HepG2 (cell line): ENCODE data around the gene GGA1. TPM values are rescaled to one million over a fixed set of nuclear protein-coding genes. Genes with fewer than 3 reads are reported as not detected.
A peak's percentile ranks its signal among the peaks of the same experiment; 100 is the strongest.

Experiments used
- CEBPB ChIP-seq: IDR thresholded peaks from 2 replicates; pipeline ENCODE4 v1.6.1; 2011; ENCODE audit warnings: low read depth, low read length, improper control_type of control experiment, borderline replicate concordance
- NFE2 ChIP-seq: sonication (generic); formaldehyde crosslinking; IDR thresholded peaks from 2 replicates; pipeline ENCODE4 v1.4.0; 2020; ENCODE audit warnings: missing genetic modification reagents
- POLR2A ChIP-seq, 2 experiments: IDR thresholded peaks; 2 replicates each; pipeline ENCODE4 v1.6.1; 2011; ENCODE audit warnings: low read depth in 2 of 2, low read length in 2 of 2, mild to moderate bottlenecking in 1 of 2, moderate library complexity in 1 of 2; ENCODE audit not compliant: insufficient read depth in 1 of 2
- POLR2AphosphoS2 ChIP-seq: IDR thresholded peaks from 2 replicates; pipeline ENCODE4 v1.6.1; 2011; ENCODE audit warnings: low read depth, low read length, improper control_type of control experiment
- PRMT3 ChIP-seq: sonication (generic); formaldehyde crosslinking; IDR thresholded peaks from 2 replicates; pipeline ENCODE4 v1.8.1; 2022; ENCODE audit warnings: low read depth, mild to moderate bottlenecking, moderate library complexity, missing genetic modification reagents, borderline replicate concordance
- SKI ChIP-seq: fragments of 450-650 bp; IDR thresholded peaks from one replicate; pipeline ENCODE4 v1.6.1; 2018; ENCODE audit warnings: mild to moderate bottlenecking; ENCODE audit not compliant: partially characterized antibody
- SMC3 ChIP-seq: IDR thresholded peaks from 2 replicates; pipeline ENCODE4 v1.6.1; 2011; ENCODE audit warnings: low read length, improper control_type of control experiment
- ZNF12 ChIP-seq: sonication (generic); formaldehyde crosslinking; IDR thresholded peaks from 2 replicates; pipeline ENCODE4 v1.5.0; 2020; ENCODE audit warnings: missing genetic modification reagents
- ZNF124 ChIP-seq: sonication (generic); formaldehyde crosslinking; IDR thresholded peaks from 2 replicates; pipeline ENCODE4 v1.4.0; 2020; ENCODE audit warnings: missing genetic modification reagents
- ZNF17 ChIP-seq: sonication (generic); formaldehyde crosslinking; IDR thresholded peaks from 2 replicates; pipeline ENCODE4 v1.5.0; 2020; ENCODE audit warnings: mild to moderate bottlenecking, missing genetic modification reagents
- ZNF232 ChIP-seq: sonication (generic); formaldehyde crosslinking; IDR thresholded peaks from 2 replicates; pipeline ENCODE4 v1.4.0; 2020; ENCODE audit warnings: missing genetic modification reagents, borderline replicate concordance
- polyA plus RNA-seq, 8 experiments: library from polyadenylated mRNA; depleted of rRNA in 3 of 8; stranded (reverse) in 7 of 8; unstranded in 1 of 8; fragments of >200 nt; fragmentation: Illumina TruSeq in 4 of 8; extraction: Trizol in 4 of 8; gene quantifications; 2 replicates each; pipeline versions ENCODE4 v1.2.1 to v1.2.3, GENCODE V29; 2011 to 2016; ENCODE audit warnings: low read depth in 4 of 8, missing spikeins in 1 of 8, mixed read lengths in 1 of 8; ENCODE audit not compliant: insufficient read depth in 1 of 8
- total RNA-seq, 5 experiments: library from RNA; depleted of rRNA; stranded (reverse); fragments of >200 nt; fragmentation: Illumina TruSeq; extraction: Trizol; gene quantifications; 2 replicates each; pipeline ENCODE4 v1.2.3, GENCODE V29; 2016; ENCODE audit warnings: low read depth in 1 of 5
- TF ChIP-seq, protein P1 (sequence below): sonication (generic); formaldehyde crosslinking; IDR thresholded peaks from 2 replicates; pipeline ENCODE4 v1.4.0; 2020; ENCODE audit warnings: mild to moderate bottlenecking, missing genetic modification reagents
- TF ChIP-seq, protein P2 (sequence below): fragments of 450-650 bp; IDR thresholded peaks from 2 replicates; pipeline ENCODE4 v1.6.1; 2016
- TF ChIP-seq, protein P3 (sequence below): IDR thresholded peaks from 2 replicates; pipeline ENCODE4 v1.6.1; 2018; ENCODE audit warnings: missing genetic modification reagents
- TF ChIP-seq, protein P4 (sequence below): sonication (generic); formaldehyde crosslinking; IDR thresholded peaks from 2 replicates; pipeline ENCODE4 v1.4.0; 2020; ENCODE audit warnings: low read depth, mild to moderate bottlenecking, missing genetic modification reagents
- TF ChIP-seq, protein P5 (sequence below): sonication (generic); formaldehyde crosslinking; conservative IDR thresholded peaks from 2 replicates; pipeline ENCODE4 v1.4.0; 2020; ENCODE audit warnings: missing genetic modification reagents

The GGA1 gene
- total and polyA plus RNA-seq, 2 of the 13 experiments (the other 11 are each of a cell fraction or from before 2014, with no cell fraction given) = 29.1 to 87.2 TPM

DNA sequence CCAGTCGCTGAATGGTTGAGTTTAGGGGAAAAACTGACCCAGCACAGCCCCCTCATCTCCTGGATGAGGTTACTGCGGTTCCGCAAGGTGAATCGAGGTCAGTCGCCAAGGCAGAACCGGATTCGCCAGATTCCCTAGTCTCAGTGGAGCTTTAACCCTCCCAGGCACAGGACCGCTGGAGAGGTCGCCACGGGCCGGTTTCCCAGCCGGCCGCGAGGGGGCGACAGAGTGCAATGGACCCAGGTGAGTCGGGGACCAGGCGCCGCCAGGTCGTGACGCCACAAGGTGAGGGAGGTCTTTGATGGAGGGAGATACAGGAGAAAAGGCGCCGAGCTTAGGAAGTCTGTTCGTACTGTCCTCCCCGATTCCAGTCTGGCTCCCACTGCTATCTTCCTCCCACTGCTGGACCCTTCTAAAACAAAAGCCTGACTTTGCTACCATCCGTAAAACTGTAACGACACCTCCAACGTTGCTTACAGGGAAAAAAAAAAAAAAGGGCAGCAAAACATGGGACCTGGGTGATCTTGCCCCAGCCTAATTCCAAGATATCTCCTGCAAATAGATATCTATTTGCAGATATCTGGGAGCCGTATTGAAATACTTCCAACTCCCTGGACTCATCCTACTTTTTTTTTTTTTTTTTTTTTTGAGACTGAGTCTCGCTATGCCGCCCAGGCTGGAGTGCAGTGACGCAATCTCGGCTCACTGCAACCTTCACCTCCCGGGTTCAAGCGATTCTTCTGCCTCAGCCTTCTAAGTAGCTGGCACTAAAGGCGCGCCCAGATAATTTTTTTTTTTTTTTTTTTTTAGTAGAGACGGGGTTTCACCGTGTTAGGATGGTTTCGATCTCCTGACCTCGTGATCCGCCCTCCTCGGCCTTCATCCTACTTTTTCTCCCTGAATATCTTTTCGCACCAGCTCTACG, 1.4 kb upstream of the GGA1 start (continued):
- TF ChIP-seq, protein P1, sequence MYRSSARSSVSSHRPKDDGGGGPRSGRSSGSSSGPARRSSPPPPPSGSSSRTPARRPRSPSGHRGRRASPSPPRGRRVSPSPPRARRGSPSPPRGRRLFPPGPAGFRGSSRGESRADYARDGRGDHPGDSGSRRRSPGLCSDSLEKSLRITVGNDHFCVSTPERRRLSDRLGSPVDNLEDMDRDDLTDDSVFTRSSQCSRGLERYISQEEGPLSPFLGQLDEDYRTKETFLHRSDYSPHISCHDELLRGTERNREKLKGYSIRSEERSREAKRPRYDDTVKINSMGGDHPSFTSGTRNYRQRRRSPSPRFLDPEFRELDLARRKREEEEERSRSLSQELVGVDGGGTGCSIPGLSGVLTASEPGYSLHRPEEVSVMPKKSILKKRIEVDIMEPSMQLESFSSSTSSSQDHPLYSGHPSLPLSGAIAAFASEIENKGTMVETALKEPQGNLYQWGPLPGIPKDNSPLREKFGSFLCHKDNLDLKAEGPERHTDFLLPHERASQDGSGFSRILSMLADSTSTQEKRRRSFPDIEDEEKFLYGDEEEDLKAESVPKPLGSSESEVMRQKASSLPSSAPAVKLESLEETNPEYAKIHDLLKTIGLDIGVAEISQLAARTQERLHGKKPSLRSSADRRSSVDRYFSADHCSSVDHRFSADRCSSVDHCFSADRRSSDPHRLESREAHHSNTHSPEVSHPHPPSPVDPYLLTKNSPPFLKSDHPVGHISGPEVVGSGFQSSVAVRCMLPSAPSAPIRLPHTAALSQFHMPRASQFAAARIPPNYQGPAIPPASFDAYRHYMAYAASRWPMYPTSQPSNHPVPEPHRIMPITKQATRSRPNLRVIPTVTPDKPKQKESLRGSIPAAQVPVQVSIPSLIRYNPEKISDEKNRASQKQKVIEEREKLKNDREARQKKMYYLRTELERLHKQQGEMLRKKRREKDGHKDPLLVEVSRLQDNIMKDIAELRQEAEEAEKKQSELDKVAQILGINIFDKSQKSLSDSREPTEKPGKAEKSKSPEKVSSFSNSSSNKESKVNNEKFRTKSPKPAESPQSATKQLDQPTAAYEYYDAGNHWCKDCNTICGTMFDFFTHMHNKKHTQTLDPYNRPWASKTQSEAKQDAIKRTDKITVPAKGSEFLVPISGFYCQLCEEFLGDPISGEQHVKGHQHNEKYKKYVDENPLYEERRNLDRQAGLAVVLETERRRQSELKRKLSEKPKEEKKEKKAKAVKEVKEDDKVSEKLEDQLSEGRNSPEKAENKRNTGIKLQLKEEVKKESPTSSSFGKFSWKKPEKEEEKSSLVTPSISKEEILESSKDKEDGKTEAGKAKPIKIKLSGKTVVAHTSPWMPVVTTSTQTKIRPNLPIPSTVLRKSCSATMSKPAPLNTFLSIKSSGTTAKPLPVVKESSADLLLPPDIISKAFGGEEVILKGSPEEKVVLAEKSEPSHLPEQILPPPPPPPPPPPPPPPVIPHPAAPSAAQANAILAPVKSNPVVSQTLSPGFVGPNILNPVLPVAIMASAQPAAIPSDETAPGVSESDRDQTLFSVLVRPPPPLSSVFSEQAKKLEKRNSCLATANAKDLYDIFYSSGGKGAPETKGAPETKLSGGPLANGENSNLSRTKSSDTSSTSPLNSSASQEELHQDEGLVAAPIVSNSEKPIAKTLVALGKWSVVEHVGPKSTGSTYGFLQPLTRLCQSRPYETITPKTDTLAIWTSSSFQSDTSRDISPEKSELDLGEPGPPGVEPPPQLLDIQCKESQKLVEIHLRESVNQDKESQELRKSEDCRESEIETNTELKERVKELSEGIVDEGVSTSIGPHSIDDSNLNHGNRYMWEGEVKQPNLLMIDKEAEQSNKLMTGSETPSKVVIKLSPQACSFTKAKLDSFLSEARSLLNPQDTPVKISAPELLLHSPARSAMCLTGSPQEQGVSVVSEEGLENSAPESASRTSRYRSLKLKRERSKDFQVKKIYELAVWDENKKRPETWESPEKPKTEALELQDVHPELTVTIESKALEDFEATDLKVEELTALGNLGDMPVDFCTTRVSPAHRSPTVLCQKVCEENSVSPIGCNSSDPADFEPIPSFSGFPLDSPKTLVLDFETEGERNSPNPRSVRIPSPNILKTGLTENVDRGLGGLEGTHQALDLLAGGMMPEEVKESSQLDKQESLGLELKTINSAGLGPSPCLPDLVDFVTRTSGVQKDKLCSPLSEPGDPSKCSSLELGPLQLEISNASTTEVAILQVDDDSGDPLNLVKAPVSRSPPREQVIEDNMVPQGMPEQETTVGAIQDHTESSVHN (CRISPR knock-in tag) = no peak
- TF ChIP-seq, protein P2, sequence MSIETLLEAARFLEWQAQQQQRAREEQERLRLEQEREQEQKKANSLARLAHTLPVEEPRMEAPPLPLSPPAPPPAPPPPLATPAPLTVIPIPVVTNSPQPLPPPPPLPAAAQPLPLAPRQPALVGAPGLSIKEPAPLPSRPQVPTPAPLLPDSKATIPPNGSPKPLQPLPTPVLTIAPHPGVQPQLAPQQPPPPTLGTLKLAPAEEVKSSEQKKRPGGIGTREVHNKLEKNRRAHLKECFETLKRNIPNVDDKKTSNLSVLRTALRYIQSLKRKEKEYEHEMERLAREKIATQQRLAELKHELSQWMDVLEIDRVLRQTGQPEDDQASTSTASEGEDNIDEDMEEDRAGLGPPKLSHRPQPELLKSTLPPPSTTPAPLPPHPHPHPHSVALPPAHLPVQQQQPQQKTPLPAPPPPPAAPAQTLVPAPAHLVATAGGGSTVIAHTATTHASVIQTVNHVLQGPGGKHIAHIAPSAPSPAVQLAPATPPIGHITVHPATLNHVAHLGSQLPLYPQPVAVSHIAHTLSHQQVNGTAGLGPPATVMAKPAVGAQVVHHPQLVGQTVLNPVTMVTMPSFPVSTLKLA = no peak
- TF ChIP-seq, protein P3, sequence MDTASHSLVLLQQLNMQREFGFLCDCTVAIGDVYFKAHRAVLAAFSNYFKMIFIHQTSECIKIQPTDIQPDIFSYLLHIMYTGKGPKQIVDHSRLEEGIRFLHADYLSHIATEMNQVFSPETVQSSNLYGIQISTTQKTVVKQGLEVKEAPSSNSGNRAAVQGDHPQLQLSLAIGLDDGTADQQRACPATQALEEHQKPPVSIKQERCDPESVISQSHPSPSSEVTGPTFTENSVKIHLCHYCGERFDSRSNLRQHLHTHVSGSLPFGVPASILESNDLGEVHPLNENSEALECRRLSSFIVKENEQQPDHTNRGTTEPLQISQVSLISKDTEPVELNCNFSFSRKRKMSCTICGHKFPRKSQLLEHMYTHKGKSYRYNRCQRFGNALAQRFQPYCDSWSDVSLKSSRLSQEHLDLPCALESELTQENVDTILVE = 0 out of 2 replicates have a peak, but pooled peaks have one; percentile 46
- TF ChIP-seq POLR2A (IDR thresholded peaks at IDR 0.05; ENCODE audit: insufficient read depth in 1 of 2, low read depth in 2 of 2, low read length in 2 of 2) = no peak
- TF ChIP-seq ZNF124 (CRISPR knock-in tag) = no peak
- peak; percentile 16 for TF ChIP-seq SKI
- TF ChIP-seq NFE2 (CRISPR knock-in tag) = no peak
- no peak for TF ChIP-seq POLR2AphosphoS2
- TF ChIP-seq, protein P4, sequence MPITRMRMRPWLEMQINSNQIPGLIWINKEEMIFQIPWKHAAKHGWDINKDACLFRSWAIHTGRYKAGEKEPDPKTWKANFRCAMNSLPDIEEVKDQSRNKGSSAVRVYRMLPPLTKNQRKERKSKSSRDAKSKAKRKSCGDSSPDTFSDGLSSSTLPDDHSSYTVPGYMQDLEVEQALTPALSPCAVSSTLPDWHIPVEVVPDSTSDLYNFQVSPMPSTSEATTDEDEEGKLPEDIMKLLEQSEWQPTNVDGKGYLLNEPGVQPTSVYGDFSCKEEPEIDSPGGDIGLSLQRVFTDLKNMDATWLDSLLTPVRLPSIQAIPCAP (CRISPR knock-in tag) = no peak
- TF ChIP-seq, protein P5, sequence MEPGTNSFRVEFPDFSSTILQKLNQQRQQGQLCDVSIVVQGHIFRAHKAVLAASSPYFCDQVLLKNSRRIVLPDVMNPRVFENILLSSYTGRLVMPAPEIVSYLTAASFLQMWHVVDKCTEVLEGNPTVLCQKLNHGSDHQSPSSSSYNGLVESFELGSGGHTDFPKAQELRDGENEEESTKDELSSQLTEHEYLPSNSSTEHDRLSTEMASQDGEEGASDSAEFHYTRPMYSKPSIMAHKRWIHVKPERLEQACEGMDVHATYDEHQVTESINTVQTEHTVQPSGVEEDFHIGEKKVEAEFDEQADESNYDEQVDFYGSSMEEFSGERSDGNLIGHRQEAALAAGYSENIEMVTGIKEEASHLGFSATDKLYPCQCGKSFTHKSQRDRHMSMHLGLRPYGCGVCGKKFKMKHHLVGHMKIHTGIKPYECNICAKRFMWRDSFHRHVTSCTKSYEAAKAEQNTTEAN = no peak
- TF ChIP-seq ZNF17 (CRISPR knock-in tag) = no peak
- no peak for TF ChIP-seq ZNF12 (CRISPR knock-in tag)
- no peak for TF ChIP-seq ZNF232 (CRISPR knock-in tag)
- no peak for TF ChIP-seq CEBPB
- TF ChIP-seq SMC3 = peak; percentile 6; the same call in 1 of the 2 replicates
- no peak for TF ChIP-seq PRMT3
